Tibial nerve (tissue), 4 donors: ENCODE results near the gene HSPH1. TPM values are rescaled to one million over a fixed set of nuclear protein-coding genes. Genes with fewer than 3 reads are reported as not detected.

Experiments used
- DNase-seq, 2 donors: peaks; one replicate each; pipeline ENCODE4 v3.0.0-alpha.2; 2019; ENCODE audit warnings: low spot score in 2 of 2
- H3K27ac ChIP-seq, 4 donors: fragments of 200-600 bp; sonication (generic) in 3 of 4; one replicate each; pipeline ENCODE4 v1.5.1; 2017 to 2019; ENCODE audit warnings: mild to moderate bottlenecking in 1 of 4
- H3K27me3 ChIP-seq, 2 donors: fragments of 200-600 bp; sonication (generic) in 1 of 2; one replicate each; pipeline versions ENCODE4 v1.5.1 to v1.6.0; 2017 to 2019
- H3K36me3 ChIP-seq, 3 donors: fragments of 200-600 bp; sonication (generic); one replicate each; pipeline ENCODE4 v1.5.1; 2018 to 2019
- H3K4me1 ChIP-seq, 4 donors: fragments of 200-600 bp; sonication (generic) in 3 of 4; one replicate each; pipeline ENCODE4 v1.5.1; 2017 to 2019
- H3K4me3 ChIP-seq, 4 donors: fragments of 200-600 bp; sonication (generic) in 3 of 4; one replicate each; pipeline ENCODE4 v1.5.1; 2017 to 2019; ENCODE audit warnings: mild to moderate bottlenecking in 1 of 4, moderate library complexity in 1 of 4
- H3K9me3 ChIP-seq, 4 donors: fragments of 200-600 bp; sonication (generic) in 3 of 4; one replicate each; pipeline ENCODE4 v1.5.1; 2017 to 2019
- EP300 ChIP-seq, 2 donors: sonication (generic); formaldehyde crosslinking; IDR thresholded peaks; one replicate each; pipeline ENCODE4 v1.6.1; 2017; ENCODE audit warnings: antibody characterized with exemption in 2 of 2, mild to moderate bottlenecking in 1 of 2
- POLR2A ChIP-seq, 2 donors: fragments of 450-650 bp; IDR thresholded peaks; one replicate each; pipeline ENCODE4 v1.6.1; 2017; ENCODE audit warnings: antibody characterized with exemption in 2 of 2, mild to moderate bottlenecking in 2 of 2, moderate library complexity in 2 of 2
- WGBS, 2 donors: methylation state at CpG; one replicate each; pipeline ENCODE4 v1.1.5; 2018; 5-methylcytosine and 5-hydroxymethylcytosine counted together
- total RNA-seq, 4 donors: library from RNA; depleted of rRNA; stranded (reverse); fragments of >200 nt; gene quantifications; one replicate each; pipeline ENCODE4 v1.1.0, GENCODE V29; 2016
- TF ChIP-seq, protein P1 (sequence below), 5 experiments: fragments of 200-600 bp in 3 of 5; fragments of 450-650 bp in 2 of 5; sonication (generic) in 3 of 5; IDR thresholded peaks; one replicate each; pipeline ENCODE4 v1.5.1; 2016 to 2019; ENCODE audit warnings: antibody characterized with exemption in 5 of 5, mild to moderate bottlenecking in 3 of 5, moderate library complexity in 2 of 5

HSPH1 gene
- total RNA-seq, 4 donors from 2014 or later: 26.2 to 41.7 (median 30.0) TPM

DNA sequence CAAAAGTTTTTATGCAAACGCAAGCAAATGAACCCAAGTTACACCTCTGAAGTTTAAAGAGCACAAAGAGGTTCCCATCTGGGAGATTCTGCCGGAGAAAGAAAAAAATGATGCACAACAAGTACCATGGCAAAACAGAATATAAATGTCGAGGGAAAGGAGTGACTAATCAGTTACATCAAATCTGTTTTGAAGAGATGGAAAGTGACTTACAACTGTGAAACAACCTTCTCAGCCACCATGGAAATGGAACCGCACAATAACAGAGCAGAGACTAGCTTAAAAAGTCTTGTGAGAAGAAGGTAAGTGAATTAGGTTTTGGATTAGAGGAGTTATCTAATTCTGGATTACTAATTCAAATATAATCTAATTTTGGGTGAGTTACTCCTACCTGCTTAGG is 2.4 kb downstream of the HSPH1 start:
- H3K4me3 ChIP-seq: no peak overlapping the region
- WGBS, 2 donors: 85% methylated on average over 4 of the region's 4 CpGs
- TF ChIP-seq POLR2A (IDR thresholded peaks at IDR 0.05) (no peak), EP300 (IDR thresholded peaks at IDR 0.05) (no peak)
- TF ChIP-seq, protein P1, sequence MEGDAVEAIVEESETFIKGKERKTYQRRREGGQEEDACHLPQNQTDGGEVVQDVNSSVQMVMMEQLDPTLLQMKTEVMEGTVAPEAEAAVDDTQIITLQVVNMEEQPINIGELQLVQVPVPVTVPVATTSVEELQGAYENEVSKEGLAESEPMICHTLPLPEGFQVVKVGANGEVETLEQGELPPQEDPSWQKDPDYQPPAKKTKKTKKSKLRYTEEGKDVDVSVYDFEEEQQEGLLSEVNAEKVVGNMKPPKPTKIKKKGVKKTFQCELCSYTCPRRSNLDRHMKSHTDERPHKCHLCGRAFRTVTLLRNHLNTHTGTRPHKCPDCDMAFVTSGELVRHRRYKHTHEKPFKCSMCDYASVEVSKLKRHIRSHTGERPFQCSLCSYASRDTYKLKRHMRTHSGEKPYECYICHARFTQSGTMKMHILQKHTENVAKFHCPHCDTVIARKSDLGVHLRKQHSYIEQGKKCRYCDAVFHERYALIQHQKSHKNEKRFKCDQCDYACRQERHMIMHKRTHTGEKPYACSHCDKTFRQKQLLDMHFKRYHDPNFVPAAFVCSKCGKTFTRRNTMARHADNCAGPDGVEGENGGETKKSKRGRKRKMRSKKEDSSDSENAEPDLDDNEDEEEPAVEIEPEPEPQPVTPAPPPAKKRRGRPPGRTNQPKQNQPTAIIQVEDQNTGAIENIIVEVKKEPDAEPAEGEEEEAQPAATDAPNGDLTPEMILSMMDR (IDR thresholded peaks at IDR 0.05): no peak

DNA sequence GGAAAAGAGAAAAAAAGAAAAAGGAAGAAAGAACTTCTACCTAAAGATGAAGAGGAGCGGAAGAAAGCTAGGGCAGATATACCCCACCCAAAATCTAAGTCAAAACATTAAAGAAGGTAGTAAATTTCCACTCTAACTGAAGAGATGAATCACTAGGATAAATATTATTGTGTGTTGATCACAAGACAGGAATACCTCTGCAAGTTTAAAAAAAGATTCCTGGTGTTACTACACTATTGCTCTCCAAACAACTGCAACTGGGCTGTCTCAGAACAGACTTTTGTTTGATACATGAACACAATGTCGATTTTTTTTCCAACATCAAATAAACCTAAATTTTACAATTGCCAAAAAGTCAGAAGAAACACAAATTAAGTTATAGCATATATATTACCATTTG is 6.8 kb downstream of the HSPH1 start:
- H3K4me3 ChIP-seq: no peak overlapping the region
- no peak overlapping the region for H3K27ac ChIP-seq
- H3K4me1 ChIP-seq: peaks cover 0 to 14% (median 8%) of the 10 kb centered on the region in 4 donors
- H3K9me3 ChIP-seq: no peaks in the 10 kb centered on the region
- H3K36me3 ChIP-seq: peaks cover 0 to 71% (median 10%) of the 10 kb centered on the region in 3 donors
- TF ChIP-seq POLR2A (IDR thresholded peaks at IDR 0.05): no peak
- TF ChIP-seq EP300 (IDR thresholded peaks at IDR 0.05): no peak
- TF ChIP-seq, protein P1 (IDR thresholded peaks at IDR 0.05): no peak
- no peaks in the 10 kb centered on the region for H3K27me3 ChIP-seq
- 98 to 99% methylated on average over 2 of the region's 2 CpGs for WGBS, 2 donors
- DNase-seq: no peak

More for the DNA sequence above, 2.4 kb downstream of the HSPH1 start:
- no peak overlapping the region for H3K27ac ChIP-seq
- peaks cover 0 to 27% (median 10%) of the 10 kb centered on the region in 4 donors for H3K4me1 ChIP-seq
- peaks cover 0 to 28% (median 0%) of the 10 kb centered on the region in 3 donors for H3K36me3 ChIP-seq
- no peaks in the 10 kb centered on the region for H3K9me3 ChIP-seq
- H3K27me3 ChIP-seq: no peaks in the 10 kb centered on the region
- no peak for DNase-seq

DNA sequence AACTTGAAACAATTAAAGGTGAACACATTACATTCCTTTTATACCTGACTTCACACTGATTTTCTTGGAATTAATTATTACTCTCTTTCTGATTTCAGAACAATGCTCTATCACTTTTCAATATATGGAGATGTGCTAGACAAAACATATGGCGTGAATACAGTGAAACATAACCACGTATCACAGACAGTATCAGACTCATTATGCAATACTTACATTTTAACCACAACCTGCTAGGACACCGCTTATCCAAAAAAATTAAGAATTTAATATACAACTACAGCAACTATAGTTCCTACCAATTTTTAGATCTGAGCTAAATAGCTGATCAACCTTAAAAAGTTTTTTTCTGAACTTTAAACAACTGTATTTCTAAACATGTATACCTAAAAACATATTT is 9.9 kb downstream of the HSPH1 start:
- no peak overlapping the region for H3K4me3 ChIP-seq
- no peaks in the 10 kb centered on the region for H3K9me3 ChIP-seq
- no peaks in the 10 kb centered on the region for H3K4me1 ChIP-seq
- TF ChIP-seq EP300 (IDR thresholded peaks at IDR 0.05): no peak
- no peak for TF ChIP-seq POLR2A (IDR thresholded peaks at IDR 0.05)
- TF ChIP-seq, protein P1 (IDR thresholded peaks at IDR 0.05): no peak
- no peak for DNase-seq
- H3K27ac ChIP-seq: no peak overlapping the region
- no peaks in the 10 kb centered on the region for H3K27me3 ChIP-seq
- WGBS, 2 donors: 92 to 93% methylated on average over 3 of the region's 3 CpGs
- H3K36me3 ChIP-seq: peaks cover 4 to 95% (median 10%) of the 10 kb centered on the region in 3 donors

DNA sequence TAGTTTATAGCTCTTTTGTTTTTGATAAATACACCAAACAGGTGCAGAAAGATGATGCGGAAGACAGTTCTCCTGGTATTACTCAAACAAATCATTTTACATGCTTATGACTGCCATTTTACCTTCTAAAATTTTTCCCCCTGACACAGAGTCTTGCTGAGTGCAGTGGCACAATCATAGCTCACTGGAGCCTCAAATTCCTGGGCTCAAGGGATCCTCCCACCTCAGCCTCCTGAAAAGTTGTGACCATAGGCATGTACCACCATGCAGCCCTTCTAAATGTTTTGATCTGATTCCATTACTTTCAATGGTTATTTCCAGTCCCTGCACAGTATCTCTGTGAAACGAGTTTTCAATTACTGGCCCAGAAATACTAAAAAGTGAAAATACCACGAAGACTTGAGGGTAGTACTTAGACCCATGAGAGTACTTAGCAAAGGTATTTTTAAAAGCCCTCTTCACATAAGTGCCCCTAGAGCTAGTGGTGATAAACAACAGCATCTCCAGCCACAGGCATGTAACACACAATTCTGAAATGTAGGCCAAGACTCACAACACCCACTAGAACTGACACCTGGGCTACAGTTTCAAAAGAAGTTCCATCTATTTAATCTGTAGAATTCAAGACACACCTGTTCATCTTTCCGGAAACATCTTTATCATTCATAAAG is 11.3 kb downstream of the HSPH1 start:
- no peak overlapping the region for H3K4me3 ChIP-seq
- WGBS, 2 donors: 91 to 96% methylated on average over 4 of the region's 4 CpGs
- no peaks in the 10 kb centered on the region for H3K9me3 ChIP-seq
- H3K36me3 ChIP-seq: peaks cover 4 to 98% (median 10%) of the 10 kb centered on the region in 3 donors
- H3K27ac ChIP-seq: no peak overlapping the region
- TF ChIP-seq, protein P1 (IDR thresholded peaks at IDR 0.05): no peak
- TF ChIP-seq EP300 (IDR thresholded peaks at IDR 0.05) (no peak), POLR2A (IDR thresholded peaks at IDR 0.05) (no peak)
- H3K27me3 ChIP-seq: no peaks in the 10 kb centered on the region
- H3K4me1 ChIP-seq: no peaks in the 10 kb centered on the region
- no peak for DNase-seq

GRCh38 chr13:31149604-31150003 is 12.1 kb downstream of the HSPH1 start:
- DNase-seq: no peak
- Histone ChIP-seq H3K36me3 (peaks cover 4 to 98% (median 10%) of the 10 kb centered on the region in 3 donors), H3K4me1 (no peaks in the 10 kb centered on the region), H3K27ac (no peak overlapping the region), H3K9me3 (no peaks in the 10 kb centered on the region), H3K4me3 (no peak overlapping the region), H3K27me3 (no peaks in the 10 kb centered on the region)
- TF ChIP-seq EP300 (IDR thresholded peaks at IDR 0.05) (no peak), POLR2A (IDR thresholded peaks at IDR 0.05) (no peak)
- TF ChIP-seq, protein P1 (IDR thresholded peaks at IDR 0.05): no peak
- 95 to 97% methylated on average over 2 of the region's 2 CpGs for WGBS, 2 donors
